Bronchial epithelial cell (primary cell): ENCODE results near the gene TP73. TPM values are rescaled to one million over a fixed set of nuclear protein-coding genes. Genes with fewer than 3 reads are reported as not detected.

Source experiments
- DNase-seq: peaks from one replicate; pipeline ENCODE4 v3.0.0-alpha.2; 2010; ENCODE audit warnings: low read depth
- FAIRE-seq: peaks from 2 replicates; lab custom pipeline; 2011; peaks lifted over from hg19 to GRCh38; lab: Jason Lieb, UNC
- H3K27me3 ChIP-seq: 2 replicates; pipeline ENCODE4 v1.5.1; 2011; ENCODE audit warnings: low read length; ENCODE audit not compliant: control insufficient read depth, insufficient read depth
- H3K36me3 ChIP-seq: 2 replicates; pipeline ENCODE4 v1.5.1; 2011; ENCODE audit warnings: low read length; ENCODE audit not compliant: control insufficient read depth, insufficient read depth
- H3K4me3 ChIP-seq: 2 replicates; pipeline ENCODE4 v1.5.1; 2011; ENCODE audit warnings: mild to moderate bottlenecking, low read depth, low read length, control low read depth
- CTCF ChIP-seq: IDR thresholded peaks from 2 replicates; pipeline ENCODE4 v1.5.1; 2011; ENCODE audit warnings: mild to moderate bottlenecking, moderate library complexity, low read length, control low read depth, inconsistent platforms; ENCODE audit not compliant: insufficient read depth, severe bottlenecking
- total RNA-seq: library from RNA; depleted of rRNA; stranded (reverse); fragments of >200 nt; gene quantifications from 2 replicates; pipeline ENCODE4 v1.2.1, GENCODE V29; 2014

Gene TP73
- total RNA-seq, 1 donor from 2014 or later = under 0.01 TPM

GRCh38 chr1:3780901-3781300 lies 128.6 kb downstream of the TP73 start:
- no peak for DNase-seq

GRCh38 chr1:3783651-3784474 lies 131.5 kb downstream of the TP73 start:
- TF ChIP-seq CTCF = no peak
- FAIRE-seq (no peak), DNase-seq (no peak)
- Histone ChIP-seq H3K27me3 (no peaks in the 10 kb centered on the region), H3K36me3 (peaks cover 39% of the 10 kb centered on the region), H3K4me3 (no peak overlapping the region)

More at GRCh38 chr1:3780901-3781300, 128.6 kb downstream of the TP73 start:
- FAIRE-seq = no peak
- Histone ChIP-seq H3K27me3 (no peaks in the 10 kb centered on the region), H3K36me3 (peaks cover 27% of the 10 kb centered on the region), H3K4me3 (no peak overlapping the region)
- TF ChIP-seq CTCF = no peak

- no peak for FAIRE-seq
- DNase-seq = no peak
Observed at GRCh38 chr1:3785045-3785444, 132.7 kb downstream of the TP73 start.

GRCh38 chr1:3785456-3786157 lies 133.3 kb downstream of the TP73 start:
- Histone ChIP-seq H3K36me3 (peaks cover 41% of the 10 kb centered on the region), H3K4me3 (no peak overlapping the region), H3K27me3 (no peaks in the 10 kb centered on the region)
- FAIRE-seq (no peak), DNase-seq (peak; percentile 20)
- TF ChIP-seq CTCF = peak; percentile 42

More at GRCh38 chr1:3785045-3785444, 132.7 kb downstream of the TP73 start:
- Histone ChIP-seq H3K4me3 (no peak overlapping the region), H3K36me3 (peaks cover 38% of the 10 kb centered on the region), H3K27me3 (no peaks in the 10 kb centered on the region)
- no peak for TF ChIP-seq CTCF

Other genes starting within 250 kb of the TP73 start
- gene ARHGEF16, start 197.9 kb upstream of the TP73 start, total RNA-seq = 14.5 and 21.6 TPM in 2 replicates
- 1.3 and 1.5 TPM in 2 replicates for gene MEGF6, start 41.0 kb upstream of the TP73 start, total RNA-seq
- 31.5 and 33.4 TPM in 2 replicates for gene TPRG1L, start 27.5 kb upstream of the TP73 start, total RNA-seq
- 21.3 and 22.1 TPM in 2 replicates for gene WRAP73, start 2.4 kb upstream of the TP73 start, total RNA-seq
- not detected in 2 replicates for gene CCDC27, start 99.9 kb downstream of the TP73 start, total RNA-seq
- gene SMIM1, start 120.2 kb downstream of the TP73 start, total RNA-seq = 1.2 TPM in 1 of 2 replicates, not detected in the other
- 35.6 and 37.9 TPM in 2 replicates for gene LRRC47, start 144.0 kb downstream of the TP73 start, total RNA-seq
- gene CEP104, start 204.7 kb downstream of the TP73 start, total RNA-seq = 15.3 and 21.5 TPM in 2 replicates
- 2.6 and 3.9 TPM in 2 replicates for gene DFFB, start 205.0 kb downstream of the TP73 start, total RNA-seq
- gene C1orf174, start 247.8 kb downstream of the TP73 start, total RNA-seq = 36.5 and 45.3 TPM in 2 replicates